Fibroblast of lung (primary cell): Measurements from ENCODE around the gene RXRA. TPM values are rescaled to one million over a fixed set of nuclear protein-coding genes. Genes with fewer than 3 reads are reported as not detected.
A peak's percentile ranks its signal among the peaks of the same experiment; 100 is the strongest.

Source experiments
- DNase-seq, 2 donors: peaks; one replicate each; pipeline versions ENCODE4 v3.0.0 to v3.0.0-alpha.2; 2010; ENCODE audit warnings: low read depth in 2 of 2
- H2AFZ ChIP-seq: 2 replicates; pipeline ENCODE4 v1.5.1; 2012; ENCODE audit warnings: low read length, control low read depth, inconsistent platforms
- H3K27ac ChIP-seq: 2 replicates; pipeline ENCODE4 v1.5.1; 2011; ENCODE audit warnings: low read length, control low read depth; ENCODE audit not compliant: insufficient read depth
- H3K27me3 ChIP-seq: 2 replicates; pipeline ENCODE4 v1.5.1; 2011; ENCODE audit warnings: mild to moderate bottlenecking, low read length; ENCODE audit not compliant: control insufficient read depth, insufficient read depth
- H3K36me3 ChIP-seq: 2 replicates; pipeline ENCODE4 v1.5.1; 2011; ENCODE audit warnings: low read length; ENCODE audit not compliant: control insufficient read depth, insufficient read depth
- H3K4me1 ChIP-seq: 2 replicates; pipeline ENCODE4 v1.5.1; 2011; ENCODE audit warnings: low read length; ENCODE audit not compliant: control insufficient read depth, insufficient read depth; ENCODE audit errors: extremely low read depth
- H3K4me2 ChIP-seq: 2 replicates; pipeline ENCODE4 v1.5.1; 2011; ENCODE audit warnings: low read length, control low read depth; ENCODE audit not compliant: insufficient read depth; ENCODE audit errors: extremely low read depth
- H3K4me3 ChIP-seq, 4 experiments: fragments of 200-600 bp in 1 of 4; sonication (generic) in 1 of 4; replicated peaks in 1 of 4; 2 replicates each; pipeline ENCODE4 v1.5.1; 2011 to 2016; ENCODE audit warnings: low read length in 4 of 4, low read depth in 3 of 4, mild to moderate bottlenecking in 3 of 4, control low read depth in 2 of 4, inconsistent platforms in 1 of 4, mixed read lengths in 1 of 4; ENCODE audit not compliant: insufficient read depth in 1 of 4; ENCODE audit errors: control extremely low read depth in 1 of 4
- H3K79me2 ChIP-seq: 2 replicates; pipeline ENCODE4 v1.5.1; 2012; ENCODE audit warnings: mild to moderate bottlenecking, low read length, inconsistent platforms; ENCODE audit not compliant: control insufficient read depth, insufficient read depth
- H3K9ac ChIP-seq: 2 replicates; pipeline ENCODE4 v1.5.1; 2011; ENCODE audit warnings: mild to moderate bottlenecking, low read length, control low read depth; ENCODE audit not compliant: insufficient read depth
- H3K9me3 ChIP-seq: 2 replicates; pipeline ENCODE4 v1.5.1; 2012; ENCODE audit warnings: low read depth, low read length; ENCODE audit not compliant: control insufficient read depth, insufficient read depth
- H4K20me1 ChIP-seq: 2 replicates; pipeline ENCODE4 v1.5.1; 2011; ENCODE audit warnings: low read length; ENCODE audit not compliant: control insufficient read depth, insufficient read depth; ENCODE audit errors: extremely low read depth
- EZH2 ChIP-seq: IDR thresholded peaks from 2 replicates; pipeline ENCODE4 v1.5.1; 2012; ENCODE audit warnings: low read length, control low read depth, mild to moderate bottlenecking; ENCODE audit errors: missing control alignments
- polyA plus RNA-seq, 2 donors: library from polyadenylated mRNA; depleted of rRNA in 1 of 2; stranded (reverse) in 1 of 2; unstranded in 1 of 2; fragments of >200 nt; gene quantifications; 2 replicates each; pipeline ENCODE4 v1.2.1, GENCODE V29; 2011 to 2012; ENCODE audit warnings: missing spikeins in 1 of 2
- total RNA-seq: library from RNA; depleted of rRNA; stranded (reverse); fragments of >200 nt; gene quantifications from 2 replicates; pipeline ENCODE4 v1.2.1, GENCODE V29; 2014
- TF ChIP-seq, protein P1 (sequence below), 2 donors: IDR thresholded peaks in 1 of 2; conservative IDR thresholded peaks in 1 of 2; 1 replicate in 1 of 2; 2 replicates in 1 of 2; pipeline ENCODE4 v1.5.1; 2011 to 2012; ENCODE audit warnings: low read length in 2 of 2, control low read depth in 1 of 2, inconsistent platforms in 1 of 2, low read depth in 1 of 2, mild to moderate bottlenecking in 1 of 2

The RXRA gene
- total and polyA plus RNA-seq, 2 donors (not counting 1 experiment from before 2014, with no cell fraction given) = 13.3 to 14.9 TPM

DNA sequence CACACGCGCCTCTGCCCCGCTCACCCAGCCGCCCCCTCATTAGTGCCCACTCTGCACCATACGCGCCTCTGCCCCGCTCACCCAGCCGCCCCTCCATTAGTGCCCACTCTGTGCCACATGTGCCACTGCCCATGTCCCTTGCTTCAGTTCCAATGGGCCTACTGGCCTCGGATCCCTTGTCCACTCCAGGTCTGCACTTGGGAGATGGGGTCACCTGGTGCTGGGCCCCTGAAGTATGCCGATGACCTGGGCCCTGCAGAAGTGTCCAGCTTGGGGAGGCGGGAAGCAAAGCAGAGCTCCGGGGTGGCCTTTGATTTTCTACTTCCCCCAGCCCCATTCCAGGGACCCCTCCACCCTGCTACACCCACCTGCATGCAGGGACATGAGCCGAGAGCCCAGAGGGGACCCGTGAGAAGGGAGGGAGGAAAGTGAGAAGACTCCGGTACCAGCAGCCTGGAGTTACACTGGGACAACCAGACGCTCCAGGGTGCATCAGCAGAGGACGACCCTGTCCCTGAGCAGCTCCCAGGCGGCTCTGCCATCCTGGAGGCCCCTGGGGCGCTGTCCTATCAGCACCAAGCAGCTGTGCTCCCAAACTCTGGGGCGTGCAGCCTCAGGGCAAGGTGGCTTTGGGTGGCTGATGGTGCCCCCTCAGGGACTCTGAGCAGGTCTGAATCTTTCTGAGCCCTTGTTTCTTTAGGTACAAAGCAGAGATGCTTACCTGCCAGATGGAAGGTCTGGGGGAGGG is 140.8 kb downstream of the RXRA start:
- Histone ChIP-seq H4K20me1 (no peaks in the 10 kb centered on the region), H3K9me3 (no peaks in the 10 kb centered on the region), H2AFZ (no peak overlapping the region), H3K4me1 (no peaks in the 10 kb centered on the region), H3K27ac (no peak overlapping the region), H3K9ac (no peak overlapping the region), H3K4me3 (no peak overlapping the region), H3K27me3 (no peaks in the 10 kb centered on the region), H3K4me2 (no peak overlapping the region), H3K79me2 (no peaks in the 10 kb centered on the region), H3K36me3 (no peaks in the 10 kb centered on the region)
- TF ChIP-seq, protein P1, sequence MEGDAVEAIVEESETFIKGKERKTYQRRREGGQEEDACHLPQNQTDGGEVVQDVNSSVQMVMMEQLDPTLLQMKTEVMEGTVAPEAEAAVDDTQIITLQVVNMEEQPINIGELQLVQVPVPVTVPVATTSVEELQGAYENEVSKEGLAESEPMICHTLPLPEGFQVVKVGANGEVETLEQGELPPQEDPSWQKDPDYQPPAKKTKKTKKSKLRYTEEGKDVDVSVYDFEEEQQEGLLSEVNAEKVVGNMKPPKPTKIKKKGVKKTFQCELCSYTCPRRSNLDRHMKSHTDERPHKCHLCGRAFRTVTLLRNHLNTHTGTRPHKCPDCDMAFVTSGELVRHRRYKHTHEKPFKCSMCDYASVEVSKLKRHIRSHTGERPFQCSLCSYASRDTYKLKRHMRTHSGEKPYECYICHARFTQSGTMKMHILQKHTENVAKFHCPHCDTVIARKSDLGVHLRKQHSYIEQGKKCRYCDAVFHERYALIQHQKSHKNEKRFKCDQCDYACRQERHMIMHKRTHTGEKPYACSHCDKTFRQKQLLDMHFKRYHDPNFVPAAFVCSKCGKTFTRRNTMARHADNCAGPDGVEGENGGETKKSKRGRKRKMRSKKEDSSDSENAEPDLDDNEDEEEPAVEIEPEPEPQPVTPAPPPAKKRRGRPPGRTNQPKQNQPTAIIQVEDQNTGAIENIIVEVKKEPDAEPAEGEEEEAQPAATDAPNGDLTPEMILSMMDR (conservative IDR thresholded peaks at IDR 0.05 in 1 of 2, IDR thresholded peaks at IDR 0.05 in 1 of 2; ENCODE audit: low read depth in 1 of 2, low read length in 2 of 2) = no peak
- no peak for TF ChIP-seq EZH2
- no peak for DNase-seq

GRCh38 chr9:134468358-134468757 is 142.1 kb downstream of the RXRA start:
- no peak for TF ChIP-seq EZH2
- TF ChIP-seq, protein P1 (conservative IDR thresholded peaks at IDR 0.05 in 1 of 2, IDR thresholded peaks at IDR 0.05 in 1 of 2; ENCODE audit: low read depth in 1 of 2, low read length in 2 of 2) = no peak
- H3K79me2 ChIP-seq = no peaks in the 10 kb centered on the region
- no peaks in the 10 kb centered on the region for H3K27me3 ChIP-seq
- H3K9ac ChIP-seq = no peak overlapping the region
- H2AFZ ChIP-seq = no peak overlapping the region
- no peak for DNase-seq
- H3K4me2 ChIP-seq = no peak overlapping the region
- no peaks in the 10 kb centered on the region for H4K20me1 ChIP-seq
- H3K9me3 ChIP-seq = no peaks in the 10 kb centered on the region
- no peaks in the 10 kb centered on the region for H3K4me1 ChIP-seq
- no peak overlapping the region for H3K4me3 ChIP-seq
- H3K36me3 ChIP-seq = no peaks in the 10 kb centered on the region
- H3K27ac ChIP-seq = no peak overlapping the region

DNA sequence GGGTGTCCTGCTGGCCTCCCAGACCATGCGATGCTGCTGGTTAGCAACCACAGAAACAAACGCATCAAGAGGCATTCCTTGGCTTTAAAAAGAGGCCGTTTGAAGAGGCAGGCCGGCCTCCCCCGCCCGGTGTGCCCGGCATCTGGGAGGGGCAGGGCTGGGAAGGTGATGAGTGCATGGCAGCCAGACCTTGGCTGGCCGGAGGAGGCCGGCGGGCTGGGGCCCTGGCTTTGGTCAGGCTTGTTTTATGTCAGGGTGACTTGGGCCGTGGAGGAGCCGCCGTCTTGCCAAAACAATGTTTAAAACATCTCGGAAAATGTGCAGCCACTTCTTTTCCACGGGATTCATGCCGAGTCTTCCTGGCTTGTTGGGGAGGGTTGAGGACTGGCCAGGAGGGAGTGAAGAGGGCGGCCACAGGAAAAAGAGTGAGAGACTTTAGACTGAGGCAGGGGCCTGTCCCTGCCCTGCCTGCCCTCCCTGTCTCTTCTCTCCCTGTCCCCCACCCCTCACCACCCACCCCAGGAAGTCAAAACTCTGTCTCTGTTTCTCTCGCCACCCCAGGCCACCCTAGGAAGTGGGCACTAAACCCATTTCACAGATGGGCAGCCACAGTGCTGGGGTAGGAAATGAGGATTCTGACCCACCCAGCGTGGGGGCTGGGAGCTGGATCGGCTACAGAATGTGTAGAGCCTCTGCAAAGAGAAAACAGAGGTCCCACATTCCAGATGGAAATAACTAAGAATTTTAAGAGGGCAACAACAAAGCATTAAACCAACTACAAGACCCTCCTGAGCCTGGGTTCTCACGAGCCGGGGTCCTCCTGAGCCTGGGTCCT is 143.0 kb downstream of the RXRA start:
- H3K27me3 ChIP-seq = no peaks in the 10 kb centered on the region
- H3K4me1 ChIP-seq = peaks cover 6% of the 10 kb centered on the region
- no peaks in the 10 kb centered on the region for H3K79me2 ChIP-seq
- H3K27ac ChIP-seq = no peak overlapping the region
- TF ChIP-seq, protein P1 (conservative IDR thresholded peaks at IDR 0.05 in 1 of 2, IDR thresholded peaks at IDR 0.05 in 1 of 2; ENCODE audit: low read depth in 1 of 2, low read length in 2 of 2) = no peak
- TF ChIP-seq EZH2 = no peak
- peak overlapping the region; percentile 35 for H3K4me2 ChIP-seq
- H4K20me1 ChIP-seq = no peaks in the 10 kb centered on the region
- no peak overlapping the region for H2AFZ ChIP-seq
- H3K36me3 ChIP-seq = no peaks in the 10 kb centered on the region
- H3K9ac ChIP-seq = no peak overlapping the region
- H3K4me3 ChIP-seq = no peak overlapping the region
- H3K9me3 ChIP-seq = no peaks in the 10 kb centered on the region
- DNase-seq = peak; percentile 36 to 44
